MM.1S (cell line): ENCODE measurements around the gene PRKG1.

Experiments
- EZH2 ChIP-seq: fragments of 300-600 bp; sonication (generic); optimal IDR thresholded peaks from 2 replicates; pipeline ENCODE3; 2017; ENCODE audit warnings: low read depth, mild to moderate bottlenecking, antibody characterized with exemption, low read length, mixed read lengths
- EZH2phosphoT487 ChIP-seq: fragments of 300-600 bp; sonication (generic); IDR thresholded peaks from 2 replicates; pipeline ENCODE4 v1.6.1; 2018; ENCODE audit warnings: antibody characterized with exemption, low read length
- TF ChIP-seq, protein P1 (sequence below): fragments of 300-600 bp; sonication (generic); IDR thresholded peaks from 2 replicates; pipeline ENCODE4 v1.5.1; 2016; ENCODE audit warnings: antibody characterized with exemption, low read length, mixed read lengths

GRCh38 chr10:51602326-51602725 is 528.0 kb downstream of the PRKG1 start:
- TF ChIP-seq, protein P1, sequence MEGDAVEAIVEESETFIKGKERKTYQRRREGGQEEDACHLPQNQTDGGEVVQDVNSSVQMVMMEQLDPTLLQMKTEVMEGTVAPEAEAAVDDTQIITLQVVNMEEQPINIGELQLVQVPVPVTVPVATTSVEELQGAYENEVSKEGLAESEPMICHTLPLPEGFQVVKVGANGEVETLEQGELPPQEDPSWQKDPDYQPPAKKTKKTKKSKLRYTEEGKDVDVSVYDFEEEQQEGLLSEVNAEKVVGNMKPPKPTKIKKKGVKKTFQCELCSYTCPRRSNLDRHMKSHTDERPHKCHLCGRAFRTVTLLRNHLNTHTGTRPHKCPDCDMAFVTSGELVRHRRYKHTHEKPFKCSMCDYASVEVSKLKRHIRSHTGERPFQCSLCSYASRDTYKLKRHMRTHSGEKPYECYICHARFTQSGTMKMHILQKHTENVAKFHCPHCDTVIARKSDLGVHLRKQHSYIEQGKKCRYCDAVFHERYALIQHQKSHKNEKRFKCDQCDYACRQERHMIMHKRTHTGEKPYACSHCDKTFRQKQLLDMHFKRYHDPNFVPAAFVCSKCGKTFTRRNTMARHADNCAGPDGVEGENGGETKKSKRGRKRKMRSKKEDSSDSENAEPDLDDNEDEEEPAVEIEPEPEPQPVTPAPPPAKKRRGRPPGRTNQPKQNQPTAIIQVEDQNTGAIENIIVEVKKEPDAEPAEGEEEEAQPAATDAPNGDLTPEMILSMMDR = no peak
- TF ChIP-seq EZH2 (no peak), EZH2phosphoT487 (no peak)
